Stimulated activated CD4-positive, alpha-beta T cell treated with anti-CD3 and anti-CD28 coated beads, Interleukin-1b, Interleukin-23, amount 100 ng/mL, for 1 hour (primary cell): ENCODE measurements around the gene TRPV6.

Experiments used
- DNase-seq, 2 donors: peaks; one replicate each; pipeline ENCODE4 v3.0.0-alpha.2; 2020; ENCODE audit warnings: low read depth in 2 of 2

The TRPV6 gene

DNA sequence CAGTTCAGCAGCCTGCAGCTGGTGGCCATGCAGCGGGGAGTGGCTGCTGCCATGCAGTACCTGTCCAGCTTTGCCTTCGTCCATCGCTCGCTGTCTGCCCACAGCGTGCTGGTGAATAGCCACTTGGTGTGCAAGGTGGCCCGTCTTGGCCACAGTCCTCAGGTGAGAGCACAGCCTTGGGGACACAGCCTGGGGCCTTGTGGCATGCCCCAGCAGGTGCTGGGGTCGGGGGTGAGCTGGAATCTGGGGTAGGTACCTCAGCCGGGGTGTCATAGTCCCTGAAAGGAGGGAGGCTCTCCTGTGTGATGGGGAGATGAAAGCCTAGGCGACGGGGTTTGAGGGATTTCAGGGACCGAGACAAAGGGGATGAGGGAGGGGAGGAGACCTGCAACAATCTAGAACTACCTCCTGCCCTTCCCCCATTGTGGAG is 16.5 kb downstream of the TRPV6 start:
- DNase-seq, result no peak

DNA sequence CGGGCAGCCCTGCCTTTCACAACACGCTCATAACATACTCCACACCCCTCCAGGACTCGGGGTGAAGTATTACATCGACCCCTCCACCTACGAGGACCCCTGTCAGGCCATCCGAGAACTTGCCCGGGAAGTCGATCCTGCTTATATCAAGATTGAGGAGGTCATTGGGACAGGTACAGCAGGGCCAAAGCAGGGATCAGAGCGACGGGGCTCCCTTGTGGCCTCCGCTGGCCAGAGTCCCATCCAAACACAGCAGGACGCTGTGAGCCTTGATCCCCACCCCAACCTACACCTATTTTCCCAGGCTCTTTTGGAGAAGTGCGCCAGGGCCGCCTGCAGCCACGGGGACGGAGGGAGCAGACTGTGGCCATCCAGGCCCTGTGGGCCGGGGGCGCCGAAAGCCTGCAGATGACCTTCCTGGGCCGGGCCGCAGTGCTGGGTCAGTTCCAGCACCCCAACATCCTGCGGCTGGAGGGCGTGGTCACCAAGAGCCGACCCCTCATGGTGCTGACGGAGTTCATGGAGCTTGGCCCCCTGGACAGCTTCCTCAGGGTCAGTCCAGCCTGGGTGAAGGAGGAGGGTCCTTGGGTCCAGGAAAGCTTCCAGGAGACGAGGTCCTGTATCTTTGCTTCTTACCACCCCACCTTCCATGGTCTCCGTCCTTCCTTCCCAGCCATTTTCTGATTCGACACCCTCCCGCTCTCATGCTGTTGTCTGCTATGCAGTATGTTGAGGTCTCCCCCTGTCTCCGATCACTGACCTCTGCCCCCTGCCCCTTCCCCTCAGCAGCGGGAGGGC is 17.2 kb downstream of the TRPV6 start:
- DNase-seq, result no peak

DNA sequence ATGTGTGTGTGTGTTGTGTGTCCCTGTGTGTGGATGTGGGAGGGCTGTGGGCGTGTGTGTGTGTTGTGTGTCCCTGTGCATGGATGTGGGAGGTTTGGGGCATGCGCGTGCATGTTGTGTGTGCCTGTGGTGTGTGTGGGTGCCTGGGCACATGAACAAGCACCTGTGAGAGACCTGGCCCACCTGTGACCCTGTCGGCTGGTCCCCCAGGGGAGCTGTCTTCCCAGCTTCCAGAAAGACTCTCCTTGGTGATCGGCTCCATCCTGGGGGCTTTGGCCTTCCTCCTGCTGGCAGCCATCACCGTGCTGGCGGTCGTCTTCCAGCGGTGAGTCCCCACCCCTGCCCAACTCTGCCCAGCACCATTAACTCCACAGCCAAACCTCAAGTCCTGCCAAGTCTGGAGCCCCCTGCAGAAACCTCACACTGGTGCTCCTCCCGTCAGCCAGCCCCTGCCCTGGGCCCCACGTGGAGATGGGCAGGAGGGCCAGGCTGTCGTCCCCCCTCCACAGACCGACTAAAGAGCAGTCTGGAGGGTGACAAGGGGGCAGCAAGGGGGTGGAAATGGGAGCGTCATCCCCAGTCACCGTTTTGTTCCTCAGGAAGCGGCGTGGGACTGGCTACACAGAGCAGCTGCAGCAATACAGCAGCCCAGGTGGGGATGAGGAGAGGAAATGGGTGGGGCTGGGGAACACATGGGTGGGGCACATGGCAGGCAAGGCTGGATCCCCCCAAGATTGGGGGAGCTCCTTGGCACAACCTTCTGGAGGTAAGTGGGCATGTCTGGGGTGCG is 18.0 kb downstream of the TRPV6 start:
- DNase-seq, result no peak

DNA sequence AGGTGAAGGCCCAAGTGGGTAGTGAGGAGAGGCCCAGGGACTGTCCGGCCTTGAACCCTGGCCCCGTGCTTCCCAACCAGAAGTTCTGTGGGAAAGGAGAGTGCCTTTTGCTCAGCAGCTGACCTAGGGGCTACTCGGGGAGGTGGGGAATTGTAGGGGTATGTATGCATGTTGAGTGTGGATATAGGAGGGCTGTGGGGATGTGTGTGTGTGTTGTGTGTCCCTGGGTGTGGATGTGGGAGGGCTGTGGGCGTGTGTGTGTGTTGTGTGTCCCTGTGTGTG is 18.5 kb downstream of the TRPV6 start:
- no peak for DNase-seq

DNA sequence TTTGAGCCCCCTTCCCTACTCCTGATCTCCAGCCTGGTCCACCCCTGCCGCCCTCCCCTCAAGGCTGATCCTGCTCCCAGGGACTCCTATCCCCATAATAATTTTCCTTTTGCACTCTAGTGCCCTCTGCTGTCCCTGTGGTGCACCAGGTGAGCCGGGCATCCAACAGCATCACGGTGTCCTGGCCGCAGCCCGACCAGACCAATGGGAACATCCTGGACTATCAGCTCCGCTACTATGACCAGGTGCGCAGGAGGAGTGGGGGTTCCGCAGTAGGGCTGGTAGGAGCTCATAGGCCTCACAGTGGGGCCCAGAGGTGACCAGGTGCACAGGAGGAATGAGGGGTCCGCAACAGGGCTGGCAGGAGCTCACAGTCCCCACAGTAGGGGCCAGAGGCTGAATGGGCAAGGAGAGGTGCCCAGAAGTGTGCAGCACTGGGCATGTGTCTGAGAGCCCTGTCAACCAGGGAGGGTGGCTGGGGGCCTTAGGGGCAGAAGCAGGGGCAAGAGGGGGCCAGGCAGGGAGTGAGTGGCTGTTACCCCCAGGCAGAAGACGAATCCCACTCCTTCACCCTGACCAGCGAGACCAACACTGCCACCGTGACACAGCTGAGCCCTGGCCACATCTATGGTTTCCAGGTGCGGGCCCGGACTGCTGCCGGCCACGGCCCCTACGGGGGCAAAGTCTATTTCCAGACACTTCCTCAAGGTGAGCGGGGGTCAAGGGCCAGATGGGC is 19.0 kb downstream of the TRPV6 start:
- DNase-seq, result no peak

DNA sequence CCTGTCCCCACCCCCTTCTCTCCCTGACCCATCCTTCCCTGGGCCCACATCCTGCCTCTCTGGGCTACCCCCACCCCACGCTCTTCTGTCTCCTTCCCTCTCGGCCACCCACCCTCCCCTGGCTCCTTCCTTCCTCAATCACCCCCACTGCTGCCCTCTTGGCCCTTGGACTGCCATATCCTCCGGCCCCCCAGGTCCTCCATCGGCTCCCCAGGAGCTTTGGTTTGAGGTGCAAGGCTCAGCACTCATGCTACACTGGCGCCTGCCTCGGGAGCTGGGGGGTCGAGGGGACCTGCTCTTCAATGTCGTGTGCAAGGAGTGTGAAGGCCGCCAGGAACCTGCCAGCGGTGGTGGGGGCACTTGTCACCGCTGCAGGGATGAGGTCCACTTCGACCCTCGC is 19.8 kb downstream of the TRPV6 start:
- no peak for DNase-seq

DNA sequence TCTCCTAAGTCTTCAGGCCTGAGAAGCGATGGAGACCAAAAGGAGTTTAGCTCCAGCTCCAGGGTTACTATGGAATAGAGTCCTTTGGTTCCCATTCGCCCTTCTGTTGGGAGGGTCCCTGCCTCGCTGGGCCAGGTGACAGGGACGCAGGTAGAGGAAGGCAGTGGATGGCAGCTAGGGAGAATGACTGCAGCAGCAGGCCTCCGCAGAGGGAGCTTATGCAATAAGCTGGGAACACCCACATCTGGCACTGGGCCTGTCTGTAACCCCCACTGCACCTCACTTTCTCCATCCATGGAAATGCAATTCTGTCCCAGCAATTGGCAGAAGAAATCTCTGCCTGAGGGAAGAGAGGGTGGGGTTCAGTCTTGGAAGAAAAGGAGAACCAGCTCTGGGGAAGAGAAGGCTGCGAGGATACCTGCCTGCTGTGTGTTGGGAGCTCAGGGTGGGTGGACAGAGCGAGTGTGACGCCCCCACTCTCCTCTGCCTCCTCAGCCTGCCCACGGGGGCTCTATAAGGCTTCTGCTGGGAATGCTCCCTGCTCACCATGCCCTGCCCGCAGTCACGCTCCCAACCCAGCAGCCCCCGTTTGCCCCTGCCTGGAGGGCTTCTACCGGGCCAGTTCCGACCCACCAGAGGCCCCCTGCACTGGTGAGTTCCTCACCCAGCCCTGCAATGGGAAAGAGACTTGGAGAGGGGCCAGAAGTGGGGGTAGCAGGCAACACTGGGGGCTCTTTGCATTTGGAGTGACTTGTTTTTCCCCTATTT is 20.4 kb downstream of the TRPV6 start:
- DNase-seq, result no peak

DNA sequence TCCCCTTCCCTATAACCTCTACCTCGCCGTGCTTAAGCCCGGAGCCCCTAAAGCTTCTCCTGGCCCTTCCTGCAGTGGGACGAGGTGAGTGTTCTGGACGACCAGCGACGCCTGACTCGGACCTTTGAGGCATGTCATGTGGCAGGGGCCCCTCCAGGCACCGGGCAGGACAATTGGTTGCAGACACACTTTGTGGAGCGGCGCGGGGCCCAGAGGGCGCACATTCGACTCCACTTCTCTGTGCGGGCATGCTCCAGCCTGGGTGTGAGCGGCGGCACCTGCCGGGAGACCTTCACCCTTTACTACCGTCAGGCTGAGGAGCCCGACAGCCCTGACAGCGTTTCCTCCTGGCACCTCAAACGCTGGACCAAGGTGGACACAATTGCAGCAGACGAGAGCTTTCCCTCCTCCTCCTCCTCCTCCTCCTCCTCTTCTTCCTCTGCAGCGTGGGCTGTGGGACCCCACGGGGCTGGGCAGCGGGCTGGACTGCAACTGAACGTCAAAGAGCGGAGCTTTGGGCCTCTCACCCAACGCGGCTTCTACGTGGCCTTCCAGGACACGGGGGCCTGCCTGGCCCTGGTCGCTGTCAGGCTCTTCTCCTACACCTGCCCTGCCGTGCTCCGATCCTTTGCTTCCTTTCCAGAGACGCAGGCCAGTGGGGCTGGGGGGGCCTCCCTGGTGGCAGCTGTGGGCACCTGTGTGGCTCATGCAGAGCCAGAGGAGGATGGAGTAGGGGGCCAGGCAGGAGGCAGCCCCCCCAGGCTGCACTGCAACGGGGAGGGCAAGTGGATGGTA is 21.5 kb downstream of the TRPV6 start:
- no peak for DNase-seq

DNA sequence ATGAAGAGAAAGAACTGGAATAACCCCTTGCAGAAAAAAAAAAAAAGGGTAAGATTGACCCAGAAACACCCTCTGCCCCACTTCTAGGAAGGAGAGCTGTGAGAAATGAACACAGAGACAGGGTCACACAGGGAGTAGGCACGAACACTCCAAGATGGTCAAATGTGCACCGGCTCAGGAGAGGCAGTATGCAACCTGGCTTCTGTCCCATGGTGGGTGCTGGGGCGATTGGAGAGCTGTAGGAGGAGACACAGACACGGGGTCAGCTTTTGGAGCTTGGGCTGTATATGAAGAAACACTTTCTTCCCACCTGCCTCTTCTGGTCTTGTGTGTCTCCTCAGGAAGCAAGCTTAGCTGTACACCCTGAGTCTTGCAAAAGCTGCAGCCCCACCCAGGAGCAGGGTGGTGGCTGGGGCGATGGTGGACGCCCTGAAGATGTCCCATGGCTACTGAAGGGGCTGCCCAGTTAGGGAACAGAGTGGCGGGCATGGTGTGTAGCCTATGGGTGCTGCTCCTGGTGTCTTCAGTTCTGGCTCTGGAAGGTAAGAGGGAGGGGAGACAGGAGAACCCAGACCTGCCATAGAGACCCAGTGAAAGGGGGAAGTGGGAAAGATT is 22.7 kb downstream of the TRPV6 start:
- no peak for DNase-seq

DNA sequence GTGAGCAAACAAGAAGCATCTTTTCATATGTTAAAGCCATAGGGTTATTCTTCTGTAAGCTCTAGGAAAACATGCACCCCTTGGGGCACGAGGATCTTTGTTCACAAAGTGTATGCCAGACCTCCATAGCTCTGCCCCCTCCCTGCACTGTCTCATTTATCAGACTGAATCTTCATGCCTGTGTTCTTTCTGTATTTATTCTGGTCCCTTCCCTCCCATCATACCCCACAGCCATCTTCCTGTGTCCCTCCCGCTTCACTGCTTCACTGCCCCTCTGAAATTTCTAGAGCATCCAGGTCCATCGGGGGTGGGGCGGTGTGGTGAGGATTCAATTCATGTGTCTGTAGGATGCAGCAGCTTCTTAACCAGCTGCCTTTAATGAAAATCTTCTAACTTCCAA is 23.2 kb downstream of the TRPV6 start:
- no peak for DNase-seq

DNA sequence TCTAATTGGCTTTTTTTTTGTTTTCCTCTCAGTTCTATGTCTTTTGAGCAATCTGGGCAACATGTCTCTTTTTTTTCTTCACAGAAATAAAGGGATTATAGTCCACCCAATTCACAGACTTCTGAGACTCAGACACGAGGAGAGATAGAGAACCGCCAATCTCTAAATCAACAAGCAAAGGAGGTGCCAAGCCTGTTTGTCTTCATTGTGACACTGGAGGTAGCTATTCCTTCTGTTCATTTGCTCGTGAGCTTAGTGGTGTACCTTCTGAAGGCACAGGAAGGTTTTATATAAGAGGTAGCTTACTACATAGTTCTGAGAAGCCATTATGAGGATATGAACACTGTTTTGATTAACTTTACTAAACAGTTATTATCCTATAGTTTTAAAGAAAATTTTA is 24.6 kb downstream of the TRPV6 start:
- DNase-seq, result no peak

DNA sequence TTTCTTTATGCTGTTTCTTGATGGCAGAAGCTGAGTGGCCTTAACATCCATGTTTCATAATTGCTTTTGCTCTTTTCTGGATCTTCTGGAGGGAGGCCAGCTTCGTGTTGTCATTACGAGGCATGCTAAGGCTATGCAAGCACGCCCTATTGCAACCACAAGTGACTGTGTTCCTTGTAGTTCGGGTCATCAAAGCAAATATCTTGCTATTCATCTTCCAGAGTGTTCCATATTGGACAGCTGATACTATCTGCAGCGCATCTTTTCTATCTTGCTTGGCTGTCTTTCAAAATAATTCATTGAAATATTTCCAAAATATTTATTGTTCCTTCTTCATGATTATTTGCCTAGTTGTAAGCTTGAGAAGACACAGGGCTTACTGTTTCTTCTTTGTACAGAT is 25.7 kb downstream of the TRPV6 start:
- DNase-seq, result no peak

DNA sequence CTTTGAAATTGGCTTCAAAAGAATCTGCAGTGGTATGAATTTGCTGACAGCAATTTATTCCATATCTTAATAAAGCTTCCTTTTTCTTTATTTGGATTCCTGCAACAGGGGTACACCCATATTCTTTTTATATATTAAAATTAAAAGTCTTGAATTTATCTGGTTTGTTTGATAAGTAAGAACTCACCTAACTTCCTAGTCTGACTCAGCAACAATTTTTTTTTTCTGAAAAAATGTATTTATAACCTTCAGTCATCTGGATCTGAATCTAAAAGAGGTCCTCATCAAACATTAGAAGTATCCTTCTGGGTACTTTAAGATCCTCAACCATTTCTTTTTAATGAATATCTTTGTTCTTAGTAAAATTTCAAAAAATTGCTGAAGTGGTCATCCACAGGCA is 26.1 kb downstream of the TRPV6 start:
- no peak for DNase-seq

DNA sequence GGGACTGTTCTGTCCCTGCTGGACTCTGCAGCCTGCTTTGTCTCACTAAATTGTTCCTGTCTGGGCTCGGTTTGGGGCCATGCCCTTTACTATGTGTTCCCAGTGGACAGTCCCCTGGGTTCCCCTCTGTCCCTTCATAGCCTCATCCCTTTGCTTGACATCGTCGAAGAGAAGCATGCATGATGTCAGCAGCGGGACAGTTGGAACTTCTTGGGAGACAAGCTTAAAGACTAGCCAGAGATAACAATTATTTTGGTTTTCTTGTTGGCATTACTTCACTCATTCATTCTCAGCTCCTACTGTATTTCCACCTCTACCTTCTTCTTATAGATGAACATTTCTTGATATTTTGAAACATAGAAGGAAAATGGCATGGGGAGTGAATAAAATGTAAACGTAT is 27.9 kb downstream of the TRPV6 start:
- no peak for DNase-seq

DNA sequence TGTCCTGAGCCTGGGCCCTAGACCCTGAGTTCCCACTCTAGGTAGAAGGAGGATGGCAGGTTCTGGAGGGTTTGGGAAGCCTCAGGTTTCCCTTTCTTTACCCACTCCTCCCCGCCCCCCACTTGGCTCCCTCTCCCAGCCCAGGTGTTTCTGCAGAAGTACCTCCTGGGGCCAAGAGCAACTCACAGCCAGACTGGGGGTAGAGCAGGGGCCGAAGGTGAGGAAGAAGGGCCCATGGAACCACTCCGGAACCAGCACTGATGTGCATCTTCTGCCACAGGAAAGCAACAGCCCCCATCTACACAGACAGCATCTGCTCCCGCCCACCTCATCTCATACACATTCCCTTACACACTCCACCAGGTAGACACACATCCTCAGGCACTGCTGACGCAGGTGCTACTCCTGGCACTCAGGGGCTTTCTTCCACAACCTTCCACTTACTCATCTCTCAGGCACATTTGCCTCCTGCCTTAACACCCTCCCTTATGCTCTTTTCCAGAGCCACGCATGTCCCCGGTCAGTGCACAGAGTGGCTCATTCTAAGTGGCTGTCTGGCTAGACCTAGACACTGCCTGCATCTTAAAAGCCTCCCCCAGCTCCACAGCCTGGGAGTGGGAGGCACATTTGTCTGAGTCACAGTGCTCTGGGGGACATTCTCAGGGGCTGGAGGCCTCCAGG is 28.8 kb downstream of the TRPV6 start:
- DNase-seq, result no peak

DNA sequence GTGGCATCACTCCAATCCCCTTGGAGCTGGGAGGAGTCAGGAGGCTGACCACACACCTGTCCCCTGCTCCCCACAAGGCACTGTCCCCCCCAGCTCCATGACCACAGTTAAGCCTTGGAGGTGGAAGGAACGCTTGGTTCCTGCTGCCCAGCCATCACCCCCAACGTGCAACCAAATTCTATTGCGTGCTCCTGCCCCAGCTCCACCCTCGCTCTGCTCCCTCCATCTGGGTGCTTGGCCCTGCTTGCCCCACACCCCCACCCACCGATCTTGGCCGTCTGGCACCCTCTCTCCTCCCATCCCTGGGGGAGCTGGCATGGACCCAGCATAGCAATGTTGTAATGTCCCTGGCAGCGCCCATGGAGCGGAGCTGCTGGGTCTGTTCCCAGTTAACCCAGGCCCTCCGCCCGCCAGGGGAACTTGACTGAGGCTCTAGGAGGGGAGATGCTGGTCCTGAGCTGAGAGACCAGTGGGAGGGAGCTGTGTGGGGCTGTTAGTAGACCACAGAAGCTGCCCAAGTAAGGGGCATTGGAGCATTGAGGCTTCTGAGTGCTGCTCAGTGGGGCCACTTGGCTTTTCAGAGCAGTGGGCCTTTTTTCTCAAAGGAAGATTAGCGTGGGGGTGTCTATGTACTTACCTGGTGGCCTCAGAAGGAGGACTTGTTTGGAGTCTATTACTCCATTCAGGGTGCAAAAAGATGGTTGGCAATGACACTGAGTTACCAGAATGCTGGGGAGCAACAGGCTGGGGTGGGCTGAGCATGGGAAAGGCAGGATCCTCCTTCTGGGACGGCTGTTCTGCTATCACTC is 29.6 kb downstream of the TRPV6 start:
- DNase-seq, result no peak

DNA sequence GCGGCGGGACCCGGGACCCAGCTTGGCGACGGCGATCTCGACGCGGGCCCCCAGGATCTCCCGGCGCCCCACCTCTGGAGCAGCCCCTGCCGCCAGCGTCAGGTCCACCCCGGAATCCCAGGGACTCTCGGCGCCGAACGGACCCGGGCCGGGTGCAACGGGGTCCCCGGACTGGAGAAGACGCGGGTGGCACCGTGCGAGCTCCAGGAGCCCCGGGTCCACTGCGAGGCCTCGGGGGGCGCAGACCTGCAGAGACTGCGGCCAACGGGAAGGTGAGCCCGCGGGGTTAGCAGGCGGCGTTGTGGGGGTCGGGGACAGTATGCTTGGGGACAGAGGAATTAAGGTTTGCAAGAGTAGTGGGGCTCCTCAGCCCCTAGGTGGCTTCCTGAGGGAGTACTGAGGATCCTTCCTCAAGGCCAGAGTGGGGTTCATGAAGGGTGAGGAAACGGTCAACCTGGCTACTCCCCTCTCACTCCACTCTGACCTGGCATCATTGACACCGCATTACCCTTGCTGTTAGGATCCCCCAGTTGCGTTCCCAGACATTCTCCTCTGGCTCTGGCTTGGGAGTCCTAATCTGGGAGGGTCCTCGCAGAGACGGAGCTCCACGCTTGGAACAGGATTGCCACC is 30.3 kb downstream of the TRPV6 start:
- DNase-seq, result no peak

DNA sequence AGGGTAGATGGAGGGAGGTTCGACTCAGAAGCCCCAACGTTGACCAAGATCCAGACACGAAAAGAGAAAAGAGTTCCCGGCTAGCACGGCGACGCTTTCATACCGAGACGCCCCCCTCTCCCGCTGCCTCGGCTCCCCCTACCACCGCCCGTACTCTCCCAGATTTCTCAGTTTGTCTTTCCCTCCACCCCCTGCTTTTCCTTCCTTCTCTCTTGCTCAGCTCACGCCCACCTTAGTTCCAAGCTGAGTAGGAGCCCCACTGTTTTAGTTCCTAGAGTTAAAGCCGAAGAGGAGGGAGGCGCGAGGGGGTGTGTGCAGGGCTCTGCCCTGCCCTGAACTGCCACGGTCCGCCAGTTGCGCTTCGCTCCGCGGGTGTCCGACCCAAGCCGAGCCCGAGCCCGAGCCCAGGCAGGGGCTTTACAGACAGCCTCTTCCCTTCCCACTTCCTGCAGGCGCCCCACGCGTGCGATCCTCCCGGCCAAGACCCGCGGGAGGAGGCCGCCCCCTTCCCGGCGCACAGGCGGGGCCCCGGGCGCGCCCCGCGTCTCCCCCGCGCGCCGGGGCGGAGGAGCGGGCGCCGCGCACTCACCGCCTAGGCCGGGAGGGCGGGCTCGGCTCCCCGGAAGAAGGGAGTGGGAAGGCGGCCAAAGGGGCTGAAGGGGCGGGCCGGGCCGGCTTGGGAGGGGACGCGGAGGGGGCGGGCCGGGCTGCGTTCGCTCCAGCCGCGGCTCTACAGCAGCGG is 31.0 kb downstream of the TRPV6 start, which contains the start of gene EPHB6:
Gene EPHB6 (plus strand): TSS at position 705 of the 742 bp plus-strand sequence. CDS start 8,152 bp downstream, outside the sequence.
- DNase-seq, result no peak
